Subcutaneous adipose tissue (tissue), 4 donors: ENCODE measurements around the gene FUT7. TPM values are rescaled to one million over a fixed set of nuclear protein-coding genes. Genes with fewer than 3 reads are reported as not detected.

Source experiments
- total RNA-seq, 4 donors: library from RNA; depleted of rRNA; stranded (reverse); fragments of >200 nt; gene quantifications; one replicate each; pipeline ENCODE4 v1.1.0, GENCODE V29; 2016
- TF ChIP-seq, protein P1 (sequence below): fragments of 450-650 bp; IDR thresholded peaks from one replicate; pipeline ENCODE4 v1.5.1; 2016; ENCODE audit warnings: low read depth, mild to moderate bottlenecking, control low read depth, antibody characterized with exemption, moderate library complexity

The FUT7 gene
- total RNA-seq, 4 donors from 2014 or later: 0.22 to 0.34 TPM; not detected in 2

DNA sequence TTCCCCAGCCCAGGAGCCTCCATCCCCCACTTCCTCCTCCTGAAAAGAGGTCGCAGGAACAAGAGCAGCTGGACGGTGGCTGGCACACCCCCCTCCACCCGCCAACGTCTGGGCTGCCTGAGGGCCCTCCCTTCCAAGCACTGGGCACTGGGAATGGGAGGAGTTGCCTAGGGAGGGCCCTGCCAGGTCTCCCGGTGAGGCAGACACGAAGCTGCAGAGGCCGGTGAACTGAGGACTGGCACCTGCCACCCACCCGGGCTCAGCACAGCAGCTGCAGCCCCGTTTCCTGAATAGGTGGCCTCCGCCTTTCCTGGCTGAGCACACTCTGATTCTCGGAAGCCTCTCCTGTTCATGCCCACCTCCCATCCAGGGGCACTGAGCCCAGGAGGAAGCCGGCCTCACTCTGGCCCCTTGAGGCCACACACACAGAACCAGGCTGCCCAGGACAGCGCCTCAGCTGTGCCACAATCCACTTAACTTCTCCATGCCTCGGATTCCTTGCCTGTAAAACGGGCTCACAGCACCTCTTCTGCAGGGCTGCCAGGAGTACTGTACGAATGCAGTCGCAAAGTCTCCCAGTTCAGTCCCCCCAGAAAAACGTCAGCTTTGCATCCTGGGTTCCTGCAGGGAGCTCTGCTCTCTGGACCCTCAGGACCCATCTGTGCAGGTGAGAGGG, 12.8 kb upstream of the FUT7 start:
- TF ChIP-seq, protein P1, sequence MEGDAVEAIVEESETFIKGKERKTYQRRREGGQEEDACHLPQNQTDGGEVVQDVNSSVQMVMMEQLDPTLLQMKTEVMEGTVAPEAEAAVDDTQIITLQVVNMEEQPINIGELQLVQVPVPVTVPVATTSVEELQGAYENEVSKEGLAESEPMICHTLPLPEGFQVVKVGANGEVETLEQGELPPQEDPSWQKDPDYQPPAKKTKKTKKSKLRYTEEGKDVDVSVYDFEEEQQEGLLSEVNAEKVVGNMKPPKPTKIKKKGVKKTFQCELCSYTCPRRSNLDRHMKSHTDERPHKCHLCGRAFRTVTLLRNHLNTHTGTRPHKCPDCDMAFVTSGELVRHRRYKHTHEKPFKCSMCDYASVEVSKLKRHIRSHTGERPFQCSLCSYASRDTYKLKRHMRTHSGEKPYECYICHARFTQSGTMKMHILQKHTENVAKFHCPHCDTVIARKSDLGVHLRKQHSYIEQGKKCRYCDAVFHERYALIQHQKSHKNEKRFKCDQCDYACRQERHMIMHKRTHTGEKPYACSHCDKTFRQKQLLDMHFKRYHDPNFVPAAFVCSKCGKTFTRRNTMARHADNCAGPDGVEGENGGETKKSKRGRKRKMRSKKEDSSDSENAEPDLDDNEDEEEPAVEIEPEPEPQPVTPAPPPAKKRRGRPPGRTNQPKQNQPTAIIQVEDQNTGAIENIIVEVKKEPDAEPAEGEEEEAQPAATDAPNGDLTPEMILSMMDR: no peak

DNA sequence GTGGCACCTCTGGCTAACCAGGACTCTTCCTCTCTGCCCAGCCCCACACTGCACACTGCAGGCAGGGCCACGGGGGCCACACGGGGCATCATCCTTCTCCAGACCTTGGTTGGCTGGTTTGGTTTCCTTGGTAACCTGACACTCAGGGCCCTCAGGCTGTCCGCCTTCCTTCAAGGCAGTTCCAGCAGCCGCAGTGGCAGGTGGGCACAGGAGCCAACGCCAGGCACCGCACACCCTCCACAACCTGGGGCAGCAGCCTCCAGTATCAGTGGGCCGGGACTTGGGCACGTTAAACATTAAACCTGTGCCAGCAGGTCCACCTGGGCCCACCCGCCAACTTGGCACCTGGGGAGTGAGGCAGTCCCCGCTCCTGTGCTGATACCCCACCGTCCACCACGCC, 12.1 kb upstream of the FUT7 start:
- TF ChIP-seq, protein P1: no peak

DNA sequence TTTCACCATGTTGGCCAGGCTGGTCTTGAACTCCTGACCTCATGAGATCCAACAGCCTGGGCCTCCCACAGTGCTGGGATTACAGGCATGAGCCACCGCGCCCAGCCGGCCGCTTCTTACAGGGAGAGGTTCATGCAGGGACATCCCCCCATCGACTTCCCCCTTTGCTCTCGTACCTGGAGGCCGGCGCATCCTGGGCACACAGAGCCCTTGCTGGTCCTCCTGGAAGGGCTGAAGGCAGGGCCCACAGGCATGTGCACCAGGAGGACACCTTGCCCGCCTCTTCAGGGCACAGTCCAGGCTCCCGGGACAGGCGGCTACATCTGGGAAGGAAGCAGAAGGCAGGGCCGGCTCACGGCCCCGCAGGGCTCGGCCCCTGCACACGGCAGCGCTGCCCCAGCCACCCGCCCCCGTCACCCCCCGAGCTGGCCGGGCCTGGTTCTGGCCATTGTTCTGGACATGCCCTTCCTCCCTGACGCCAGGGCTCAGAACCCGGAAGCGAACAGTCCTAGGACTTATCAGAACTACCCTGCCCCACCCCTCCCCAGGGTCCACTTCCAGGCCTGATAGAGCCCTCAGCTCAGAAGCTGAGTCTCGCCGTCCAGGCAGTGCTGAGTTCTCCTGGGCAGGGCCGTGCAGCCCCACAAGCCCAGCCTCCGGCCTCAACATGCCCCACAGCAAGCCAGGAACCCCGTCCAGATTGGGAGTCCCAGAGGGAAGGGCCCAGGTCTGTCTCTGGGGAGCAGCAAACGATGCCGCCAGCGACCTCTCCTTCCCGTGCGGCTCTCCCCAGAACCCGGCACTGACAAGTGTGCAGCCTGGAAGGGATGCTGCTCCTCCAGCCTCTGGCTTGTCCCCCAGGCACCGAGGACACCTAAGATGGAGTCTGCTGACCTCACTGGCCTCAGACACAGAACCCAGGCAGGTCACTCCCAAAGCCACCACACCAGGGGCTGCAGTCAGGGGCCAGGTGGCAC, 11.2 kb upstream of the FUT7 start:
- TF ChIP-seq, protein P1: no peak

DNA sequence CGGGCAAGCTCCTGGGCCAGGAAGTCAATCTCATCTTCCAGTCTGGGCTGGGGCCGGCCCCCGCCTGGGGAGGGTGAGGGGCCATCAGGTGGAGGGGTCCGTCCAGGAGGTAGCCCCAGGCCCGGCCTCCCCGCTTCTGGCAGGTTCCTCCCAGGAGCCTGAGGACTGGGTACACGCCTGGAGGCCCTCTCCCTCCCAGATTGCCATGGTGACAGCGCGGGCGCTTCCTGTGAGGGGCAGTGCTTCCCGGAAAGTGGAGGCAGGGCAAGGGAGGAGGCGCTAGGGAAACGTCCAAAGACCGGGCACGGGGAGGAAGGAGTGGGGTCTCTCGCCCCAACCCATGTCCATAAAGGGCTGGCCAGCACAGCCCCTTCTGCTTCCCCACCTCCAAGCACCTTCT, 9.2 kb upstream of the FUT7 start:
- TF ChIP-seq, protein P1: no peak

DNA sequence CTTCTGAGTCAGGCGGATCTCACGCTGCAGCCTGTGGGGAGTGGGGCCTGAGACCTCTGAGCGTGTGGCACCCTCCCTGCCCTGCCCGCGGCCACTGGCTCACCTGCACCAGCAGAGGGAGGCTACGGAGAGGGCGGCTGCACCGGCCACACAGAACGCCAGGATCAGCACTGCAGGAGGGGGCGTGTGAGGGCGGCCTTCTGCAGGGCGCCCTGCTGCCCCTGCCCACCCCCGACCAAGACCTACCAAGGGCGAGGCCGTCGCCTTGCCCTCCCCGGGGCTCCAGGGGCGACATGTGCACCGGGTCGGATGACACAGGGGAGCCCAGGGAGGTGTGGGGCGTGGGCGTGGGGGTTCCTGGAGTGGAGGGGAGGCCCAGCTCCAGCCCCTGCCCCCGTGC, 8.7 kb upstream of the FUT7 start:
- TF ChIP-seq, protein P1: no peak

DNA sequence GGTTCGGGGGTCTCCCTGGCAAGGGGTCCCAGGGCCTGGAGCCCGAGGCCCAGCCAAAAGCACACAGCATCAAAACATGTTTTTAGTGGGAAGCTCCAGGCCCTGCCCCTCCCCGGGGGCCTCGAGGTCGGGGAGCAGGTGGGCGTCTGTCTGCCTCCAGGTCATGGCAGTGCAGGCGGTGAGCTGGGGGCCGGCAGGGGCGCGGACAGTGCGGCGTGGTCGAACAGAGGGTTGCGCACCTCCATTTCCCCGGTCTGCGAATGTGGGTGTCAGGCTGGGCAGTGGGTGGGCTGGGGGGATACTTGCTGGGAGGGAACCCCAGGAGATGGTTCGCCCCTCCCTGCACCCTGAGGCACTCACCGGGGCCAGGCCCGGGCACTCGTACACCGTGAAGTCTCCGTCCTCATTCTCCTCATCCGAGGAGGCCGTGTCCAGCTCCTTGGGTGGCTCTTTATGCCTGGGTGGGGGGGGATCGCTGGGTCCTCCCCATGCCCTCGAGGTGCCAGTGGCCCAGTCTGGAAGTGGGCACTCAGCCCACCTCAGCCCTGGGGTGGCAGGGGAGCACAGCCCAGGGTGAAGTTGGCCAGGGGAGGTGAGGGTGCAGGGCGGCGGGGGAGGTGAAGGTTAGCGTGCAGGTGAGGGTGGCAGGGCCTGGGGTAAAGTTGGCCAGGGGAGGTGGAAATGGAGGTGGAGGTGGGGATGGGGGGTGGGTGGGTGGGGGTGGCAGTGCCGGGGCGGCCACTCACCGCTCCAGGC, 7.9 kb upstream of the FUT7 start:
- TF ChIP-seq, protein P1: no peak
